AG08396 (cell line): ENCODE data around the gene MEAK7.

Experiments
- DNase-seq: peaks from one replicate; pipeline ENCODE4 v3.0.0; 2012; ENCODE audit warnings: low spot score, mixed read lengths

The MEAK7 gene

DNA sequence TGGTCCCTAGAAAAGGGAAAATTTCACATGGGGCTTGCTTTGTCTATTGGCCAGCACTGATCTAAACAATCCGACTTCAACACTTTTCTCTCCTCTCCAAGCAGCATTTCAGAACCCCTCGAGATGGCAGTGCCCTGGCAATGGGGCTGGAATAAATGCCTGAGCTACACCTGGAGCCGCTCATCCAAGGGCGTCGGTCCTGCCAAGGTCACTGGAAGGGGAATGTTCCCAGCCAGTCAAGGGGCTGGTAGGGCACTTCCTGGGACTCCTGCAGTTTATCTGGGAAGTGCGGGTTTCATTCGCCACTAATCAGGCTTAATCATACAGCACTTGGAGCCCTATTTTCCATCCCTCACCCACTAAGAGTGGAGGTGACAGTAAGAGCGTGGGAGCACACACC, 17.1 kb downstream of the MEAK7 start:
- DNase-seq: no peak

- no peak for DNase-seq
These were observed 17.8 kb downstream of the MEAK7 start for GRCh38 chr16:84486551-84487235.

GRCh38 chr16:84486126-84486525, 18.3 kb downstream of the MEAK7 start:
- DNase-seq: no peak

- DNase-seq: no peak
These were observed 19.0 kb downstream of the MEAK7 start for GRCh38 chr16:84485255-84486010.

GRCh38 chr16:84484579-84485254, 19.7 kb downstream of the MEAK7 start:
- peak; percentile 74 for DNase-seq

GRCh38 chr16:84483882-84484565, 20.4 kb downstream of the MEAK7 start:
- DNase-seq: no peak

DNA sequence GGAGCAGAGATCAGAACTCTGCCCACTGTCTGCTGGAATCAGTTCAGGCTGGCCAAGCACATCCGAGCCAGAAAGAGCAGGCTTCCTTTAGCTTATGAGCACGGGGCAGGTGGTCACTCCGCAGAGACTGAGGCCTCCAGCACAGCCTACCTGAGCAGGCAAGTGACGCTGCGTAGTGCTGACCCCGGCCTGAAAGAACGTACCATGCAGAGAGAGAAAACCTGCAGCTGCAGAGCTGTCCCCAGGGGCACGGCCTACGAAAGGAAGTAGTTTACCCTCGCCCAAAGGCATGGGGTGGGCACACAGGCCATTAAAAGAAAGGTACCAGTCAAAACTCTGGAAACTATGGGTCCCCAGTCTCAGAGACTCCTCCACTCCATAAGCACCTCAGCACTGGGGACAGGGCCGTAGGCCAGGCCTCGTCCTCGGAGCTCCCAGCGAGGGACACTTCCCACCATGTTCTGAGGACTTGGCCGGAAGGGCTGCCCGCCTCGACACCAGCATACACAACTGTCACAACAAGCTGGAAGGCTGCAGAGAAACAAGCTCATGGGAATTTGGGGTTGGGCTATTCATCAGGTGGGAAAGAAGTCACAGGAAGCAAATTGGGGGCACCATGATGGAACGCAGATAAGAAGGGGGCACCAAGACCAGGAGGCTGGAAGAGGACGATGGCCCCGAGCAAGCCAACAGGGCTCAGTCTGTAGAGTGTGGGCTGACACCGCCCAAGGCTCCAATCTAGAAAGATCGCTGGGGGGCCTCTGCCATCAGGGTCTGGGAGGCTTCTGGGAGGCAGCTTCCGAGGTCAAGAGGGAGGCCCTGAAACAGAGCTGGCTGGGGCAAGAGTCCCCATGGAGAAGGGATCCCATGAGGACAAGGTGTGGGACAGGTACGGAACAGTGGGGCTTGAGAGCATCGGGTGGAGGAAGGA, 21.2 kb downstream of the MEAK7 start:
- no peak for DNase-seq

GRCh38 chr16:84482001-84482891, 22.2 kb downstream of the MEAK7 start:
- no peak for DNase-seq

DNA sequence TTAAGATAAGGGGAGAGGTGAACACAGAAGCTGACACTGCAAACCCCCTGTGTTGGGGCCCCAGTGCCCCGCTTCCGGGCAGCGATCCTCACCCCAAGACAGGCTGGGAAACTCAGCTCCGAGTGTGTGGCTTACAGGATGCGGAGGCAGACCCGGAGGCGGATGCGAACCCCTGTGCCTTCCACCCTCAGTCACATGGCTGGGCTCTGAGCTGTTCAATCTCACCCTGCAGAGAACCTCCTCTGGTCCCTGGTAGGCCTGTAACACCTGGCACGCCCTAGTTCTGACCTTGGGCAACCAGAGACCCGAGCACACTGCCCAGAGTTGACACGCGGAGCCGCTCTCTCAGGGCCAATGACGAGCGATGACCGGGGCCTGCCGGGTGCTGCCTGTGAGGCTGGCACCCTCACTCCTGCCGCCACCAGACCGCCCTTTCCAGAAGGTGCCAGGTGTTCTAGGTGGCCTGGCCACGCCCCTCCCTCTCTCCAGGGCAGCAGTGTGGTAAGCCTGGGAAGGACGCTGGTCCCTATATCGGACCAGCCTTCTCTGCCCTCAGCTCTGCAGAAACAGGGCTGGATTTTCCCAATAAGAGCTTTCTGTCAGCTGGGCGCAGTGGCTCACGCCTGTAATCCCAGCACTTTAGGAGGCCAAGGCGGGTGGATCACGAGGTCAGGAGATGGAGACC, 23.3 kb downstream of the MEAK7 start:
- no peak for DNase-seq

DNA sequence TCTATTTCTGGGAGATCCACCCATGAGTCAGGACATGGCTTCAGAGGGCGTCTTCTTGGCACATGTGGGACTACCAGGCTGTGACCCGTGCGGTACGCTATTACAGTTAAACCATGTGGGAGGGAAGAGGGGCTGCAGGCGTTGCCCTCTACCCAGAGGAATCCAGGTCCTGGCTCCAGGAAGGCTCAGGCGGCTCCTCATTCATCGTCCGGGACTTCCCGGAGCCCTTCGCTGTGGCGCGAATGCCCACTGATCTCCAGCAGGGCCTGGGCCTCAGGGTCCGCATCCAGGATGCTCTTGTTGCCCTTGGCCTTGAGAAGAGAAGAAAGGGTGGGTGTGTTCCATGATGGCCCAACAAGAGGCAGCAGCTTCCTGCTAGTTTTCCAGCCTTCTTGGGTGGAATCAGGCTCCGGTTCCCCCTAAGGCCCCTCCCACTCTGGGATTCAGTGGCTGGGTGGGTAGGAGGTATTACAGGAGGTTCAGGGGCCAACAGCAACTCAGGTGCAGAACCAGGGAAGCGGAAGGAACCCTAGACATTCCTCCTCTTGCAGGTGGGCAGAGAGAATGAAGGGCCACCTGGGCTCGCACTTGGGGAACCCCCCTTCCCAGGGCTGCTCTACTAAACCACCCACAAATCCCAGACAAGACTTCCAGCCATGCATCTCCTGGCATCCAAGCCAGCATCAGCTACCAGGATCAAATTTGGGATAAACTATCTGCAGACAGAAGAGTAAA, 24.6 kb downstream of the MEAK7 start:
- DNase-seq: no peak

- peak; percentile 66 for DNase-seq
These were observed 26.1 kb downstream of the MEAK7 start for GRCh38 chr16:84478172-84478947.

- DNase-seq: no peak
These were observed 26.8 kb downstream of the MEAK7 start for GRCh38 chr16:84477661-84478060.

DNA sequence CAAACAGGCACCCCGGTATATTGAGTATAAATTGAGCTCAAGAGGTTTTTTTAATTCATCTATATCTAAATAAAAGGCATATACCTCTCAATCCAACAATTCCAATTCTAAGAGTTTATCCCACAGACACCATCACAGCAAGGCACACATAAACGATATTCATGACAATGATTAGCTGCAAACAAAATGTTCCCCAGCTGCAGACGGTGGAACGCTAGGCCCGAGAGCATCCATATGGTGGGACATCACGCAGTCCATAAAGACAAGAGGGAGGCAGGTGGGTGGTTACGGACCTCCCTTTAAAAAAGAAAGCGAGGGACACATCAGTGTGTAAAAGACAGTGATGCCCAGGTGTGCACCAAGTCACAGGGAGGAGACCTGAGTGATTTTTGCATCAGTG, 28.1 kb downstream of the MEAK7 start:
- DNase-seq: no peak

DNA sequence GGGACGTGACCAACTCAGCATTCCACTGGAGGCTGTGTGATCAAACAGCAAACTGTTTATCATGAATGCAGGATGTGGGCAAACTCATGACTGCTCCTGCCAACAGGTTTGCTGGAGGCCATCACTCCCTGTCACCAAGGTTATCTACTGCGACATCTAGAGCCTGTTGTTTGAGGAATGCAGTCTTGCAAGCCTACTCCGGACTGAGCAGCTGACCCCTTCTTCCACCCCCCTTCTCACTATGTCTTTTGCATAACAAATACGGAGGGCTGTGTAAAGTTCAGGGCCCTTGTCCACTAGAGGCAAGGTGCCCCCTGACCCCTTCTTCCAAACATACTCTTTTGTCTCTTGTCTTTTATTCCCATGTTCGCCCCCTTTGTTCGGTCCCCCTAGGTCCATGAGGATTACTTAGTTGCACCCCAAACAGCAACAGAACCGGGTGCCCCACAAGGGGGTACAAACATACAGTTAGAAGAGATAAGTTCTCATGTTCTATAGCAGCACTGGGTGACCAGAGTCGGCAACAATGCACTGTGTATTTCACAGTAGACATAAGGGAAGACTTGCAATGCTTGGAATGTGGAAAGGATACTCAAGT, 28.7 kb downstream of the MEAK7 start:
- DNase-seq: no peak

- no peak for DNase-seq
These were observed 32.5 kb downstream of the MEAK7 start for GRCh38 chr16:84471966-84472365.

GRCh38 chr16:84471316-84471715, 33.1 kb downstream of the MEAK7 start:
- DNase-seq: no peak

DNA sequence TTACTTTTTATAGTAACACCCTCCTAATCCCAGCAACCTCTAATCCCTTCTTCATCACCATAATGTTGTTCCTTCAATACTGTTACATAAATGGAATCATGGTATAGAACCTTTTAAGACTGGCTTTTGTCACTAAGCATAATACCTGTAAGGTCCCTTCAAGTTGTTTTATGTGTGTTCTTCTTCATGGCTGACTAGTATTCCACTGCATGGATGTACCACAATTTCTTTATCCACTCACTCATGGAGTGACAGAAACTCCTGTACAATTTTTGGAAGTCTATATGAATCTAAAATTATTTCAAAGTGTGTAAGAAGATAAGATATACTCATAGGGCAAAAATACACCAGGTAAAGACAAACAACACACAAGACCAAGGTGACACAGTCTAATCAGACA, 36.8 kb downstream of the MEAK7 start:
- DNase-seq: no peak

- no peak for DNase-seq
These were observed 37.2 kb downstream of the MEAK7 start for GRCh38 chr16:84467256-84467655.
